B cell (primary cell): ENCODE results near the gene KIF25. TPM values are rescaled to one million over a fixed set of nuclear protein-coding genes. Genes with fewer than 3 reads are reported as not detected.

Experiments
- ATAC-seq: fragments of 200-7000 bp; cut with Tn5 transposase; one replicate; pipeline ENCODE4 v1.10.0; 2021; ENCODE audit warnings: low read depth, mild to moderate bottlenecking, moderate number of reproducible peaks, moderate library complexity
- CTCF ChIA-PET: fragments of 350-600 bp; sonication (Branson Sonifier 250); formaldehyde crosslinking; loops from one replicate; lab custom pipeline; 2021; ENCODE audit warnings: antibody characterized with exemption, inconsistent platforms; lab: Charles Lee
- POLR2A ChIA-PET: fragments of 350-600 bp; sonication (Branson Sonifier 250); formaldehyde crosslinking; loops from one replicate; lab custom pipeline; 2021; ENCODE audit warnings: antibody characterized with exemption; lab: Charles Lee
- DNase-seq: peaks from one replicate; pipeline ENCODE4 v3.0.0; 2013
- H2AFZ ChIP-seq: 2 replicates; pipeline ENCODE4 v1.6.1; 2012; ENCODE audit warnings: mild to moderate bottlenecking, low read depth, low read length; ENCODE audit not compliant: insufficient read depth, poor library complexity, severe bottlenecking
- H3K27ac ChIP-seq, 2 donors: 1 replicate in 1 of 2; 2 replicates in 1 of 2; pipeline ENCODE4 v1.5.1; 2012 to 2013; ENCODE audit warnings: low read length in 2 of 2, mild to moderate bottlenecking in 2 of 2, moderate library complexity in 1 of 2
- H3K27me3 ChIP-seq, 4 experiments: fragments of 200-600 bp in 1 of 4; sonication (generic) in 1 of 4; replicated peaks in 1 of 4; 1 replicate in 2 of 4; 2 replicates in 2 of 4; pipeline versions ENCODE4 v1.6.1 to v1.7.0; 2013 to 2016; ENCODE audit warnings: low read length in 3 of 4, mild to moderate bottlenecking in 2 of 4, mixed read lengths in 1 of 4, moderate library complexity in 1 of 4; ENCODE audit not compliant: insufficient read depth in 4 of 4, control insufficient read depth in 3 of 4; ENCODE audit errors: control extremely low read depth in 1 of 4
- H3K36me3 ChIP-seq, 2 experiments: replicated peaks in 1 of 2; 1 replicate in 1 of 2; 2 replicates in 1 of 2; pipeline versions ENCODE4 v1.6.1 to v1.7.1; 2013; ENCODE audit warnings: low read length in 1 of 2; ENCODE audit not compliant: insufficient read depth in 2 of 2, control insufficient read depth in 1 of 2; ENCODE audit errors: control extremely low read depth in 1 of 2, extremely low read depth in 1 of 2
- H3K4me1 ChIP-seq, 2 donors: fragments of 200-600 bp in 1 of 2; sonication (generic) in 1 of 2; 1 replicate in 1 of 2; 2 replicates in 1 of 2; pipeline versions ENCODE4 v1.5.1 to v1.6.1; 2013 to 2017; ENCODE audit warnings: low read length in 2 of 2; ENCODE audit not compliant: control insufficient read depth in 2 of 2, insufficient read depth in 2 of 2
- H3K4me2 ChIP-seq: replicated peaks from 2 replicates; pipeline ENCODE3; 2012; ENCODE audit warnings: mild to moderate bottlenecking, low read depth, low read length; ENCODE audit not compliant: poor library complexity, severe bottlenecking
- H3K4me3 ChIP-seq, 5 experiments: fragments of 200-600 bp in 1 of 5; sonication (generic) in 1 of 5; 1 replicate in 3 of 5; 2 replicates in 2 of 5; pipeline versions ENCODE4 v1.5.1 to v1.7.0; 2011 to 2016; ENCODE audit warnings: low read length in 4 of 5, mild to moderate bottlenecking in 4 of 5, low read depth in 2 of 5, control low read depth in 1 of 5, moderate library complexity in 1 of 5; ENCODE audit not compliant: insufficient read depth in 1 of 5; ENCODE audit errors: control extremely low read depth in 1 of 5, extremely low read depth in 1 of 5
- H3K79me2 ChIP-seq: fragments of 200-600 bp; sonication (generic); one replicate; pipeline ENCODE4 v1.6.0; 2016; ENCODE audit warnings: low read length; ENCODE audit not compliant: control insufficient read depth, insufficient read depth
- H3K9ac ChIP-seq: fragments of 200-600 bp; sonication (generic); 2 replicates; pipeline ENCODE4 v1.6.1; 2017; ENCODE audit warnings: mild to moderate bottlenecking, low read length, moderate library complexity
- H3K9me3 ChIP-seq, 3 donors: one replicate each; pipeline versions ENCODE4 v1.6.1 to v1.7.1; 2013; ENCODE audit warnings: low read length in 2 of 3; ENCODE audit not compliant: control insufficient read depth in 2 of 3, insufficient read depth in 1 of 3; ENCODE audit errors: control extremely low read depth in 1 of 3
- H4K20me1 ChIP-seq: 2 replicates; pipeline ENCODE4 v1.6.0; 2012; ENCODE audit warnings: mild to moderate bottlenecking, low read length; ENCODE audit not compliant: insufficient read depth, control insufficient read depth, poor library complexity, severe bottlenecking
- H3K27ac Mint-ChIP-seq: one replicate; pipeline ENCODE4 v1.8.0; 2021; ENCODE audit warnings: mixed read lengths
- H3K27me3 Mint-ChIP-seq: one replicate; pipeline ENCODE4 v1.8.0; 2021; ENCODE audit warnings: mixed read lengths
- H3K4me1 Mint-ChIP-seq: one replicate; pipeline ENCODE4 v1.8.0; 2021; ENCODE audit warnings: mixed read lengths
- H3K4me3 Mint-ChIP-seq: one replicate; pipeline ENCODE4 v1.8.0; 2021; ENCODE audit warnings: mixed read lengths
- H3K9me3 Mint-ChIP-seq: one replicate; pipeline ENCODE4 v1.8.0; 2022; ENCODE audit warnings: mixed read lengths; ENCODE audit not compliant: insufficient read depth
- EZH2 ChIP-seq: IDR thresholded peaks from 2 replicates; pipeline ENCODE4 v1.6.1; 2012; ENCODE audit warnings: borderline replicate concordance, low read depth, mild to moderate bottlenecking, moderate library complexity, low read length; ENCODE audit not compliant: insufficient read depth, poor library complexity, severe bottlenecking
- WGBS: methylation state at CpG from one replicate; pipeline ENCODE4 v1.1.5; 2013; ENCODE audit warnings: missing lambda C conversion rate; ENCODE audit not compliant: insufficient coverage; 5-methylcytosine and 5-hydroxymethylcytosine counted together
- intact Hi-C: fragments of 100-400 bp; cut with micrococcal nuclease; formaldehyde crosslinking; loops from one replicate; pipeline ENCODE4 v1.10.0; 2022
- polyA plus RNA-seq: library from polyadenylated mRNA; depleted of rRNA; stranded (reverse); fragments of >200 nt; gene quantifications from 2 replicates; pipeline ENCODE4 v1.2.3, GENCODE V29; 2012
- total RNA-seq, 2 donors: library from RNA; stranded (reverse); fragments of 120-200 nt in 1 of 2; gene quantifications; 1 replicate in 1 of 2; 2 replicates in 1 of 2; pipeline versions ENCODE4 v1.2.3 to v1.2.4, GENCODE V29; 2013 to 2022
- TF ChIP-seq, protein P1 (sequence below): fragments of 200-600 bp; IDR thresholded peaks from one replicate; pipeline ENCODE4 v1.8.0; 2022; ENCODE audit warnings: antibody characterized with exemption, mild to moderate bottlenecking

The KIF25 gene
- total and polyA plus RNA-seq, 2 donors (not counting 1 experiment from before 2014, with no cell fraction given) = not detected

DNA sequence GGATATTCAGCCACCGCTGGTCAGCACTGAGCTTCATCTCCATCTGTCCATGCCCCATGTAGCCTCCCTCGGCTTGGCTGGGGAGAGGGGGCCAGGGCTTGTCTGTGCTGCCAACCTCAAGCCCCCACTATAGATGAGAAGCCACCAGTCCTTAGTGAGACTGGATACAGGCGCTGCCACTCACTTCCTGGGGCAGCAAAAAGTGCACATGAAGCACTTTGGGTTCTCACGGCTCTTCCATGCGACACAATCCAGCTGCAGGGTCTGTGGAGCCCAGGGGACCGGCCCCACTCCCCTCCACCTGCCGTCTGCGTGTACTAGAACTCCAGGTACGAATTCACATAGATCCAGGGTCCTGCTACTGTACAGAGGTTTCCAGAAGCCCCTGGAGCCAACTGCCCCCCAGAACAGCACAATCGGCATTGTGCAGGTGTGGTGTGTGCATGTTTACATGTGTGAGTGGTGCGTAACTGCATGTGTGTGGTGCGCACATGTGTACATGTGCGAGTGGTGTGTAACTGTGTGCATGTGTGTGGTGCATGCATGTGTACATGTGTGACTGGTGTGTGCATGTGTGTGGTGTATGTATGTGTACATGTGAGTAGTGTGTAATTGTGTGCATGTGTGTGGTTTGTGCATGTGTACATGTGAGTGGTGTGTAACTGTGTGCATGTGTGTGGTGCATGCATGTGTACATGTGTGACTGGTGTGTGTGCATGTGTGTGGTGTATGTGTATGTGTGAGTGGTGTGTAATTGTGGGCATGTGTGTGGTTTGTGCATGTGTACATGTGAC lies 76.7 kb downstream of the KIF25 start:
- CTCF ChIA-PET = no interaction called here
- Histone ChIP-seq H3K36me3 (no peaks in the 10 kb centered on the region), H4K20me1 (no peaks in the 10 kb centered on the region), H3K9me3 (peaks cover 0 to 38% (median 0%) of the 10 kb centered on the region in 3 donors), H3K9ac (no peak overlapping the region), H3K79me2 (no peaks in the 10 kb centered on the region), H2AFZ (no peak overlapping the region), H3K4me1 (no peaks in the 10 kb centered on the region), H3K4me2 (no peak overlapping the region), H3K27me3 (no peaks in the 10 kb centered on the region), H3K27ac (no peak overlapping the region), H3K4me3 (no peak overlapping the region)
- H3K27me3 Mint-ChIP-seq = no peaks in the 10 kb centered on the region
- POLR2A ChIA-PET = no interaction called here
- no peaks in the 10 kb centered on the region for H3K9me3 Mint-ChIP-seq
- H3K4me1 Mint-ChIP-seq = no peaks in the 10 kb centered on the region
- no peak for TF ChIP-seq EZH2
- TF ChIP-seq, protein P1, sequence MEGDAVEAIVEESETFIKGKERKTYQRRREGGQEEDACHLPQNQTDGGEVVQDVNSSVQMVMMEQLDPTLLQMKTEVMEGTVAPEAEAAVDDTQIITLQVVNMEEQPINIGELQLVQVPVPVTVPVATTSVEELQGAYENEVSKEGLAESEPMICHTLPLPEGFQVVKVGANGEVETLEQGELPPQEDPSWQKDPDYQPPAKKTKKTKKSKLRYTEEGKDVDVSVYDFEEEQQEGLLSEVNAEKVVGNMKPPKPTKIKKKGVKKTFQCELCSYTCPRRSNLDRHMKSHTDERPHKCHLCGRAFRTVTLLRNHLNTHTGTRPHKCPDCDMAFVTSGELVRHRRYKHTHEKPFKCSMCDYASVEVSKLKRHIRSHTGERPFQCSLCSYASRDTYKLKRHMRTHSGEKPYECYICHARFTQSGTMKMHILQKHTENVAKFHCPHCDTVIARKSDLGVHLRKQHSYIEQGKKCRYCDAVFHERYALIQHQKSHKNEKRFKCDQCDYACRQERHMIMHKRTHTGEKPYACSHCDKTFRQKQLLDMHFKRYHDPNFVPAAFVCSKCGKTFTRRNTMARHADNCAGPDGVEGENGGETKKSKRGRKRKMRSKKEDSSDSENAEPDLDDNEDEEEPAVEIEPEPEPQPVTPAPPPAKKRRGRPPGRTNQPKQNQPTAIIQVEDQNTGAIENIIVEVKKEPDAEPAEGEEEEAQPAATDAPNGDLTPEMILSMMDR = no peak
- ATAC-seq (no peak), DNase-seq (no peak)
- 90% methylated on average over 11 of the region's 13 CpGs for WGBS
- H3K27ac Mint-ChIP-seq = no peak overlapping the region
- no peak overlapping the region for H3K4me3 Mint-ChIP-seq
- intact Hi-C loops = no loop called here

DNA sequence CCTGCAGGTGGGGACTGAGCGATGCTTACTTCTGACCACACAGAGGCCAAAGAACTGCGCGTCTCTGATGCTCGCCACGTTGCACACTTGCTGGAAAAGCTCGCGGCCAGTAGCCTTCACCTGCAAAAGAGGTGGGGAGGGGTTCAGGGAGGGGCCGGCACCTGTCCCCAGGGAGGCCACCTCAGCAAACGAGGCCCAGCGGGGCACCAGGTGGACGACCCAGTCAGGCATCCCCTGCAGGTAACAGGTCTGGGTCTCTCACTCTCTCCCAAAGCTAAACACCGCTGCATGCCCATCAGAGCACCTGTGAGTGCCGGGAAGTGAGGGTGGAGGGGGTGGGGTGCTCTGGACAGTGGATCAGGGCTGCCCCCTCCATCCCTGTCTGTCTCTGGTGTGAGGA lies 77.7 kb downstream of the KIF25 start:
- H3K4me1 ChIP-seq = no peaks in the 10 kb centered on the region
- CTCF ChIA-PET = no interaction called here
- no peak overlapping the region for H3K27ac ChIP-seq
- intact Hi-C loops = no loop called here
- POLR2A ChIA-PET = no interaction called here
- no peak overlapping the region for H3K9ac ChIP-seq
- Mint-ChIP-seq H3K4me1 (no peaks in the 10 kb centered on the region), H3K4me3 (no peak overlapping the region), H3K27ac (no peak overlapping the region), H3K27me3 (no peaks in the 10 kb centered on the region), H3K9me3 (no peaks in the 10 kb centered on the region)
- ATAC-seq = no peak
- no peak overlapping the region for H3K4me2 ChIP-seq
- no peak overlapping the region for H2AFZ ChIP-seq
- TF ChIP-seq, protein P1 = no peak
- no peak for TF ChIP-seq EZH2
- H3K4me3 ChIP-seq = no peak overlapping the region
- no peaks in the 10 kb centered on the region for H4K20me1 ChIP-seq
- H3K36me3 ChIP-seq = no peaks in the 10 kb centered on the region
- 97% methylated on average over 10 of the region's 13 CpGs for WGBS
- H3K27me3 ChIP-seq = no peaks in the 10 kb centered on the region
- H3K9me3 ChIP-seq = peaks cover 0 to 42% (median 0%) of the 10 kb centered on the region in 3 donors
- no peak for DNase-seq
- H3K79me2 ChIP-seq = no peaks in the 10 kb centered on the region
